Loucy (cell line): Measurements from ENCODE around the gene MRTO4.

Source experiments
- EZH2phosphoT487 ChIP-seq: fragments of 200-600 bp; IDR thresholded peaks from 2 replicates; pipeline ENCODE4 v1.6.1; 2018; ENCODE audit warnings: antibody characterized with exemption, mild to moderate bottlenecking, moderate library complexity, borderline replicate concordance
- TF ChIP-seq, protein P1 (sequence below): fragments of 200-600 bp; sonication (generic); conservative IDR thresholded peaks from 2 replicates; pipeline ENCODE4 v1.5.1; 2014; ENCODE audit warnings: mild to moderate bottlenecking, antibody characterized with exemption, low read length

DNA sequence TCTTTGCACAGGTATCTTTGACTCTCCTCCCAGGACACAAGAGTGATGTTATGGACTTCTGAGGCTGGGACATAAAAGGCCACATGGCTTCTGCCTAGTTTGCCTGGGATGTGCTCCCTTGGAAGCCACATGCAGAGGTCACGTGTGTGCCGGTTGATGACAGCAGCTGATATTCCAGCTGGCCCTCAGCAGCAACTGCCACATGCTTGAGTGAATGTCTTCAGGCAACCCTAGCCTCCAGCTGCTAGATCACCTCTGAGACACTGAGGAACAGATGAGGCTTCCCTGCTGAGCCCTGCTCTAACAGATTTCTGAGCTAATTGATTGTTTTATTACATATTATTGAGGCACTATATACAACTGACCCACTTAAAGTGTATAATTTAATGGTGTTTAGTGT, 48.6 kb downstream of the MRTO4 start:
- TF ChIP-seq, protein P1, sequence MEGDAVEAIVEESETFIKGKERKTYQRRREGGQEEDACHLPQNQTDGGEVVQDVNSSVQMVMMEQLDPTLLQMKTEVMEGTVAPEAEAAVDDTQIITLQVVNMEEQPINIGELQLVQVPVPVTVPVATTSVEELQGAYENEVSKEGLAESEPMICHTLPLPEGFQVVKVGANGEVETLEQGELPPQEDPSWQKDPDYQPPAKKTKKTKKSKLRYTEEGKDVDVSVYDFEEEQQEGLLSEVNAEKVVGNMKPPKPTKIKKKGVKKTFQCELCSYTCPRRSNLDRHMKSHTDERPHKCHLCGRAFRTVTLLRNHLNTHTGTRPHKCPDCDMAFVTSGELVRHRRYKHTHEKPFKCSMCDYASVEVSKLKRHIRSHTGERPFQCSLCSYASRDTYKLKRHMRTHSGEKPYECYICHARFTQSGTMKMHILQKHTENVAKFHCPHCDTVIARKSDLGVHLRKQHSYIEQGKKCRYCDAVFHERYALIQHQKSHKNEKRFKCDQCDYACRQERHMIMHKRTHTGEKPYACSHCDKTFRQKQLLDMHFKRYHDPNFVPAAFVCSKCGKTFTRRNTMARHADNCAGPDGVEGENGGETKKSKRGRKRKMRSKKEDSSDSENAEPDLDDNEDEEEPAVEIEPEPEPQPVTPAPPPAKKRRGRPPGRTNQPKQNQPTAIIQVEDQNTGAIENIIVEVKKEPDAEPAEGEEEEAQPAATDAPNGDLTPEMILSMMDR, result no peak
- no peak for TF ChIP-seq EZH2phosphoT487
